Astrocyte (in vitro differentiated cells and primary cell): ENCODE results near the gene PLEKHG4B. TPM values are rescaled to one million over a fixed set of nuclear protein-coding genes. Genes with fewer than 3 reads are reported as not detected.

Source experiments
- DNase-seq: peaks from one replicate; pipeline ENCODE4 v3.0.0-alpha.2; 2010; ENCODE audit warnings: low read depth
- FAIRE-seq: peaks from 2 replicates; lab custom pipeline; 2011; peaks lifted over from hg19 to GRCh38; lab: Jason Lieb, UNC
- H2AFZ ChIP-seq: 2 replicates; pipeline ENCODE4 v1.6.0; 2012; ENCODE audit warnings: low read depth, low read length, inconsistent platforms
- H3K27ac ChIP-seq: 2 replicates; pipeline ENCODE4 v1.5.1; 2011; ENCODE audit warnings: low read depth, low read length, inconsistent platforms
- H3K27me3 ChIP-seq: 2 replicates; pipeline ENCODE4 v1.6.0; 2011; ENCODE audit warnings: low read length, inconsistent platforms; ENCODE audit not compliant: insufficient read depth
- H3K36me3 ChIP-seq: 2 replicates; pipeline ENCODE4 v1.5.1; 2011; ENCODE audit warnings: low read length, inconsistent platforms; ENCODE audit not compliant: insufficient read depth
- H3K4me1 ChIP-seq: 2 replicates; pipeline ENCODE4 v1.5.1; 2011; ENCODE audit warnings: low read length, inconsistent platforms; ENCODE audit not compliant: insufficient read depth
- H3K4me2 ChIP-seq: 2 replicates; pipeline ENCODE4 v1.6.0; 2012; ENCODE audit warnings: low read length, inconsistent platforms
- H3K4me3 ChIP-seq: 2 replicates; pipeline ENCODE4 v1.5.1; 2011; ENCODE audit warnings: low read depth, mild to moderate bottlenecking, low read length, inconsistent platforms; ENCODE audit not compliant: insufficient read depth
- H3K79me2 ChIP-seq: 2 replicates; pipeline ENCODE4 v1.6.0; 2012; ENCODE audit warnings: mild to moderate bottlenecking, low read length, inconsistent platforms; ENCODE audit not compliant: insufficient read depth
- H3K9ac ChIP-seq: 2 replicates; pipeline ENCODE4 v1.6.0; 2012; ENCODE audit warnings: mild to moderate bottlenecking, low read length, inconsistent platforms
- H3K9me3 ChIP-seq: 2 replicates; pipeline ENCODE4 v1.5.1; 2012; ENCODE audit warnings: low read depth, mild to moderate bottlenecking, low read length, inconsistent platforms; ENCODE audit not compliant: insufficient read depth
- H4K20me1 ChIP-seq: 2 replicates; pipeline ENCODE4 v1.6.0; 2012; ENCODE audit warnings: low read length, inconsistent platforms; ENCODE audit not compliant: insufficient read depth
- H3K27ac Mint-ChIP-seq: one replicate; pipeline ENCODE4 v1.8.0; 2021; ENCODE audit warnings: mild to moderate bottlenecking, mixed read lengths; ENCODE audit not compliant: unreplicated experiment
- H3K27me3 Mint-ChIP-seq: one replicate; pipeline ENCODE4 v1.8.0; 2021; ENCODE audit warnings: low read depth, mixed read lengths; ENCODE audit not compliant: unreplicated experiment
- H3K36me3 Mint-ChIP-seq: one replicate; pipeline ENCODE4 v1.8.0; 2021; ENCODE audit warnings: low read depth, mixed read lengths; ENCODE audit not compliant: unreplicated experiment
- H3K4me1 Mint-ChIP-seq: one replicate; pipeline ENCODE4 v1.8.0; 2021; ENCODE audit warnings: low read depth, mixed read lengths; ENCODE audit not compliant: unreplicated experiment
- H3K4me3 Mint-ChIP-seq: one replicate; pipeline ENCODE4 v1.8.0; 2021; ENCODE audit warnings: mild to moderate bottlenecking, moderate library complexity, mixed read lengths; ENCODE audit not compliant: unreplicated experiment
- H3K9me3 Mint-ChIP-seq: one replicate; pipeline ENCODE4 v1.8.0; 2021; ENCODE audit warnings: mild to moderate bottlenecking, mixed read lengths; ENCODE audit not compliant: unreplicated experiment
- EZH2 ChIP-seq: IDR thresholded peaks from 2 replicates; pipeline ENCODE4 v1.6.1; 2012; ENCODE audit warnings: mild to moderate bottlenecking, low read length, inconsistent platforms; ENCODE audit not compliant: insufficient read depth
- total RNA-seq: library from RNA; stranded (reverse); gene quantifications from 2 replicates; pipeline ENCODE4 v1.2.1, GENCODE V29; 2021
- TF ChIP-seq, protein P1 (sequence below): IDR thresholded peaks from 2 replicates; pipeline ENCODE4 v1.5.1; 2011; ENCODE audit warnings: low read depth, mild to moderate bottlenecking, inconsistent platforms, low read length, moderate library complexity; ENCODE audit not compliant: insufficient read depth

The PLEKHG4B gene
- total RNA-seq, 1 donor from 2014 or later: 8.1 TPM

DNA sequence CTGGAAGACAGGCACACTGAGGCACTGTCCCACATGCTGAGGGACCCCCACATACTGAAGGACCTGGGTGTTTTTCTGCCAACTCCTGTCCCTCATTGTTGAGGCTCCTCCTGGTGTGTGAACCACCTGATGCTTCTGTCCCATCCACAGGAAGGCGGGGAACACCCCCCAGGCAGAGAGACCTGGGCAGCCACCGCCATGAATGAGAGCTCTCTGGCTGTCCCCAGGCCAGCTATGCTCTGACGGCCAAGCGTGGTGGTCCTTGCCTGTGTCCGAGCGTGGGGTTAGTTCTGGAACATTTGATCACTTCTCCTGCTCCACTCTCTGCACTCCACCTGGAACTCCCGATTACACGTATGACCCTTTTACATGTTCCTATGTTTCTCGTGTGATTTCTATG lies 87.4 kb downstream of the PLEKHG4B start:
- peaks cover 29% of the 10 kb centered on the region for H3K27me3 Mint-ChIP-seq
- H3K36me3 Mint-ChIP-seq: peaks cover 5% of the 10 kb centered on the region
- DNase-seq: no peak
- no peak overlapping the region for H3K4me2 ChIP-seq
- no peaks in the 10 kb centered on the region for H3K9me3 ChIP-seq
- no peak overlapping the region for H3K9ac ChIP-seq
- H3K36me3 ChIP-seq: peaks cover 3% of the 10 kb centered on the region
- no peak overlapping the region for H2AFZ ChIP-seq
- H3K4me3 ChIP-seq: no peak overlapping the region
- no peak for TF ChIP-seq EZH2
- TF ChIP-seq, protein P1, sequence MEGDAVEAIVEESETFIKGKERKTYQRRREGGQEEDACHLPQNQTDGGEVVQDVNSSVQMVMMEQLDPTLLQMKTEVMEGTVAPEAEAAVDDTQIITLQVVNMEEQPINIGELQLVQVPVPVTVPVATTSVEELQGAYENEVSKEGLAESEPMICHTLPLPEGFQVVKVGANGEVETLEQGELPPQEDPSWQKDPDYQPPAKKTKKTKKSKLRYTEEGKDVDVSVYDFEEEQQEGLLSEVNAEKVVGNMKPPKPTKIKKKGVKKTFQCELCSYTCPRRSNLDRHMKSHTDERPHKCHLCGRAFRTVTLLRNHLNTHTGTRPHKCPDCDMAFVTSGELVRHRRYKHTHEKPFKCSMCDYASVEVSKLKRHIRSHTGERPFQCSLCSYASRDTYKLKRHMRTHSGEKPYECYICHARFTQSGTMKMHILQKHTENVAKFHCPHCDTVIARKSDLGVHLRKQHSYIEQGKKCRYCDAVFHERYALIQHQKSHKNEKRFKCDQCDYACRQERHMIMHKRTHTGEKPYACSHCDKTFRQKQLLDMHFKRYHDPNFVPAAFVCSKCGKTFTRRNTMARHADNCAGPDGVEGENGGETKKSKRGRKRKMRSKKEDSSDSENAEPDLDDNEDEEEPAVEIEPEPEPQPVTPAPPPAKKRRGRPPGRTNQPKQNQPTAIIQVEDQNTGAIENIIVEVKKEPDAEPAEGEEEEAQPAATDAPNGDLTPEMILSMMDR: no peak
- H3K9me3 Mint-ChIP-seq: no peaks in the 10 kb centered on the region
- no peak for FAIRE-seq
- H3K79me2 ChIP-seq: no peaks in the 10 kb centered on the region
- H3K27me3 ChIP-seq: no peaks in the 10 kb centered on the region
- H3K4me1 Mint-ChIP-seq: peaks cover 6% of the 10 kb centered on the region
- no peak overlapping the region for H3K27ac Mint-ChIP-seq
- no peak overlapping the region for H3K4me3 Mint-ChIP-seq
- H4K20me1 ChIP-seq: no peaks in the 10 kb centered on the region
- no peak overlapping the region for H3K27ac ChIP-seq
- no peaks in the 10 kb centered on the region for H3K4me1 ChIP-seq

GRCh38 chr5:180286-180918 lies 88.4 kb downstream of the PLEKHG4B start:
- no peaks in the 10 kb centered on the region for H3K79me2 ChIP-seq
- H3K27ac ChIP-seq: no peak overlapping the region
- Mint-ChIP-seq H3K4me3 (no peak overlapping the region), H3K27ac (no peak overlapping the region), H3K36me3 (peaks cover 5% of the 10 kb centered on the region), H3K27me3 (peaks cover 26% of the 10 kb centered on the region), H3K9me3 (no peaks in the 10 kb centered on the region), H3K4me1 (peaks cover 6% of the 10 kb centered on the region)
- H3K4me2 ChIP-seq: no peak overlapping the region
- H4K20me1 ChIP-seq: no peaks in the 10 kb centered on the region
- no peak overlapping the region for H2AFZ ChIP-seq
- TF ChIP-seq, protein P1: no peak
- TF ChIP-seq EZH2: no peak
- H3K9ac ChIP-seq: no peak overlapping the region
- FAIRE-seq (no peak), DNase-seq (no peak)
- H3K27me3 ChIP-seq: no peaks in the 10 kb centered on the region
- H3K4me1 ChIP-seq: no peaks in the 10 kb centered on the region
- peaks cover 3% of the 10 kb centered on the region for H3K36me3 ChIP-seq
- no peaks in the 10 kb centered on the region for H3K9me3 ChIP-seq
- H3K4me3 ChIP-seq: no peak overlapping the region

DNA sequence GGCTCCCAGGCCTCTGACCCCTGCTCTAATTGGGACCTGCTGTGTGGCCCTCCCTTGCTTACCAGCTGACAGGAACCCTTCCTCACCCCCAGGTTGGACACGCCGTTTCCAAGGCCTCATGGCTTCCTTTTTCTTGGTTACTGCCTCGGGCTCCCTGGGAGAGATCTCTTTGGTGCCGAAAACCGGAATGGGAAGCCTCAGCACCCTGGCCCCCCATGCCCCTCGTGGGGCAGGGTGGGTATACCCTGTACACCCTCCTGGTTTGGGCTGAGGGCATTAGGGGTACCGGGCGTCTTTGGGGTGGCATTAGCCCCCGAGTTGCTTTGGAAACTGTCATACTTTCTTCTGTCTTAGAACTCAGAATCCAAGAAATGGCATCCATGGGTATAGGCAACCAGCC lies 89.2 kb downstream of the PLEKHG4B start:
- H3K27ac ChIP-seq: no peak overlapping the region
- peaks cover 3% of the 10 kb centered on the region for H3K36me3 ChIP-seq
- no peak overlapping the region for H3K9ac ChIP-seq
- H3K4me1 Mint-ChIP-seq: peaks cover 6% of the 10 kb centered on the region
- H4K20me1 ChIP-seq: no peaks in the 10 kb centered on the region
- no peaks in the 10 kb centered on the region for H3K79me2 ChIP-seq
- no peak for DNase-seq
- FAIRE-seq: no peak
- H3K27me3 Mint-ChIP-seq: peaks cover 25% of the 10 kb centered on the region
- no peaks in the 10 kb centered on the region for H3K4me1 ChIP-seq
- TF ChIP-seq EZH2: no peak
- TF ChIP-seq, protein P1: no peak
- H3K4me2 ChIP-seq: no peak overlapping the region
- no peak overlapping the region for H2AFZ ChIP-seq
- H3K36me3 Mint-ChIP-seq: peaks cover 5% of the 10 kb centered on the region
- no peak overlapping the region for H3K4me3 Mint-ChIP-seq
- no peak overlapping the region for H3K4me3 ChIP-seq
- no peaks in the 10 kb centered on the region for H3K9me3 Mint-ChIP-seq
- no peaks in the 10 kb centered on the region for H3K27me3 ChIP-seq
- H3K9me3 ChIP-seq: no peaks in the 10 kb centered on the region
- H3K27ac Mint-ChIP-seq: no peak overlapping the region
